Uterus (tissue), 2 donors: ENCODE data around the gene STAMBPL1.

Source experiments
- CTCF ChIP-seq, 4 experiments: fragments of 200-600 bp in 2 of 4; fragments of 450-650 bp in 2 of 4; sonication (generic) in 2 of 4; IDR thresholded peaks; one replicate each; pipeline ENCODE4 v1.5.1; 2016 to 2019; ENCODE audit warnings: antibody characterized with exemption in 4 of 4, mild to moderate bottlenecking in 2 of 4, moderate library complexity in 1 of 4
- POLR2A ChIP-seq, 2 donors: fragments of 450-650 bp; IDR thresholded peaks; one replicate each; pipeline ENCODE4 v1.6.1; 2016; ENCODE audit warnings: antibody characterized with exemption in 2 of 2, mild to moderate bottlenecking in 1 of 2, moderate library complexity in 1 of 2

DNA sequence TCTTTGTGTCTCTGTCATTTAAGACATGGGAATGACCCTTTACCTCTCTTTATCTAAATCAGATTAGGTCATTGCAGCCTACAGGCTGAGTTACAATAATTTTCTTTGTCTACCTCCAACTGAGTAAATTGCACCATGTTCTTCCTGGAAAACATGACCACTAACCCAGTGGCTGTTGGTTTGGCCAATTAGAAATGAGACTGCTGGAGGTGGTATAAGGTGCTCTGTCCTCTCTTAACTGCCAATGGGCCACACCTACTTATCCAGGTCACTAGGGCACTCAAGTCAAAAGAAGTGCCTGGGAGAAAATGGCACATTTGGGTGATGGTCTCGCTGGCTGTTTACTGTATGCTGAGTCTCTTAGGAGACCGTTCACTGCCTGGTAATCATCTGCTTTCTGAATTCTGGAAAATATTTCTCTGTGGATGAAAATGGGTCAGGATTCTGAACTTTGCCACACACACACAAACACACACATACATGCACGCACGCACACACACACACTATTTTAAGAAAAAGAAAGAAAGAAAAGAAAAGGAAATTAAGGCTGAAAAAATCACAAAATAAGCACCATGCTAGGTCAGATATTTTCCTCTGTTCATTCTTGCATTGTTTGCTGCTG, 16.4 kb downstream of the STAMBPL1 start:
- no peak for TF ChIP-seq CTCF (IDR thresholded peaks at IDR 0.05)
- TF ChIP-seq POLR2A (IDR thresholded peaks at IDR 0.05), result no peak
